Endothelial cell of umbilical vein (primary cell): Measurements from ENCODE around the gene AFDN. TPM values are rescaled to one million over a fixed set of nuclear protein-coding genes. Genes with fewer than 3 reads are reported as not detected.

ENCODE experiments used
- BruUV-seq: library from RNA; stranded (reverse); fragments of 400-500 nt; replicated peaks from 2 replicates; lab custom pipeline; 2021; lab: Mats Ljungman, UMichigan
- CTCF ChIA-PET: fragments of 300-600, 350-600 bp; sonication (Branson Sonifier 250); formaldehyde crosslinking; loops from one replicate; lab custom pipeline; 2021; ENCODE audit warnings: antibody characterized with exemption, inconsistent platforms; lab: Charles Lee
- POLR2A ChIA-PET: fragments of 300-600, 350-600 bp; sonication (Branson Sonifier 250); formaldehyde crosslinking; loops from one replicate; lab custom pipeline; 2021; ENCODE audit warnings: antibody characterized with exemption, inconsistent platforms; lab: Charles Lee
- DNase-seq: peaks from one replicate; pipeline ENCODE4 v3.0.0-alpha.2; 2011; ENCODE audit warnings: low read depth, low spot score
- FAIRE-seq: peaks from 2 replicates; lab custom pipeline; 2011; peaks lifted over from hg19 to GRCh38; lab: Jason Lieb, UNC
- H2AFZ ChIP-seq: 2 replicates; pipeline ENCODE4 v1.6.0; 2012; ENCODE audit warnings: low read depth, low read length, control low read depth, inconsistent platforms
- H3K27ac ChIP-seq: 2 replicates; pipeline ENCODE4 v1.5.1; 2011; ENCODE audit warnings: low read depth, mild to moderate bottlenecking, control low read depth, low read length, moderate library complexity; ENCODE audit not compliant: insufficient read depth
- H3K27me3 ChIP-seq, 2 experiments: 2 replicates each; pipeline versions ENCODE4 v1.6.0 to v1.6.1; 2011; ENCODE audit warnings: low read length in 2 of 2, mixed read lengths in 1 of 2; ENCODE audit not compliant: control insufficient read depth in 2 of 2, insufficient read depth in 2 of 2
- H3K36me3 ChIP-seq, 2 experiments: 2 replicates in 1 of 2; 3 replicates in 1 of 2; pipeline ENCODE4 v1.5.1; 2011; ENCODE audit warnings: low read length in 2 of 2, mild to moderate bottlenecking in 1 of 2, moderate library complexity in 1 of 2; ENCODE audit not compliant: control insufficient read depth in 2 of 2, insufficient read depth in 2 of 2; ENCODE audit errors: extremely low read depth in 1 of 2
- H3K4me1 ChIP-seq: 3 replicates; pipeline ENCODE4 v1.5.1; 2011; ENCODE audit warnings: mild to moderate bottlenecking, low read length; ENCODE audit not compliant: control insufficient read depth, insufficient read depth; ENCODE audit errors: extremely low read depth
- H3K4me2 ChIP-seq: 2 replicates; pipeline ENCODE4 v1.6.1; 2011; ENCODE audit warnings: low read length, control low read depth, mixed read lengths; ENCODE audit not compliant: insufficient read depth
- H3K4me3 ChIP-seq, 3 experiments: fragments of 200-600 bp in 1 of 3; sonication (generic), shearing (Covaris generic) in 1 of 3; replicated peaks in 1 of 3; 2 replicates each; pipeline ENCODE4 v1.5.1; 2011 to 2016; ENCODE audit warnings: control low read depth in 3 of 3, low read length in 3 of 3, mild to moderate bottlenecking in 2 of 3, inconsistent platforms in 1 of 3, low read depth in 1 of 3, moderate library complexity in 1 of 3; ENCODE audit not compliant: insufficient read depth in 1 of 3
- H3K79me2 ChIP-seq: 2 replicates; pipeline ENCODE4 v1.6.0; 2012; ENCODE audit warnings: low read length, inconsistent platforms; ENCODE audit not compliant: control insufficient read depth, insufficient read depth
- H3K9ac ChIP-seq: replicated peaks from 2 replicates; pipeline ENCODE3; 2011; ENCODE audit warnings: low read length, control low read depth; ENCODE audit not compliant: insufficient read depth; ENCODE audit errors: extremely low read depth
- H3K9me1 ChIP-seq: replicated peaks from 3 replicates; pipeline ENCODE4 v1.6.0; 2011; ENCODE audit warnings: mild to moderate bottlenecking, low read length; ENCODE audit not compliant: control insufficient read depth, insufficient read depth; ENCODE audit errors: extremely low read depth
- H3K9me3 ChIP-seq: replicated peaks from 2 replicates; pipeline ENCODE4 v1.5.1; 2012; ENCODE audit warnings: low read length, inconsistent platforms; ENCODE audit not compliant: control insufficient read depth, insufficient read depth
- H4K20me1 ChIP-seq: replicated peaks from 2 replicates; pipeline ENCODE3; 2011; ENCODE audit warnings: mild to moderate bottlenecking, low read length; ENCODE audit not compliant: control insufficient read depth, insufficient read depth; ENCODE audit errors: extremely low read depth
- EZH2 ChIP-seq: IDR thresholded peaks from 2 replicates; pipeline ENCODE4 v1.6.1; 2012; ENCODE audit warnings: borderline replicate concordance, low read depth, mild to moderate bottlenecking, moderate library complexity, low read length, inconsistent platforms; ENCODE audit not compliant: severe bottlenecking
- FOS ChIP-seq: IDR thresholded peaks from 2 replicates; pipeline ENCODE4 v1.6.1; 2011; ENCODE audit warnings: mild to moderate bottlenecking, low read length, moderate library complexity, borderline replicate concordance; ENCODE audit not compliant: insufficient read depth
- GATA2 ChIP-seq: IDR thresholded peaks from 2 replicates; pipeline ENCODE4 v1.7.0; 2011; ENCODE audit warnings: low read depth, mild to moderate bottlenecking, moderate library complexity, mixed read lengths, low read length; ENCODE audit not compliant: insufficient read length, insufficient read depth
- JUN ChIP-seq: IDR thresholded peaks from 2 replicates; pipeline ENCODE4 v1.6.1; 2011; ENCODE audit warnings: borderline replicate concordance, low read depth; ENCODE audit not compliant: insufficient read length, insufficient read depth
- MAX ChIP-seq: IDR thresholded peaks from 2 replicates; pipeline ENCODE4 v1.6.1; 2011; ENCODE audit not compliant: insufficient read depth, insufficient read length
- MYC ChIP-seq: IDR thresholded peaks from one replicate; pipeline ENCODE4 v1.6.1; 2011; ENCODE audit warnings: mild to moderate bottlenecking, low read depth, low read length
- POLR2A ChIP-seq: IDR thresholded peaks from 2 replicates; pipeline ENCODE4 v1.6.1; 2012; ENCODE audit warnings: low read depth, mild to moderate bottlenecking, control low read depth, low read length
- POLR2AphosphoS5 ChIP-seq: IDR thresholded peaks from 2 replicates; pipeline ENCODE4 v1.6.1; 2012; ENCODE audit warnings: low read depth, mild to moderate bottlenecking, control low read depth, low read length, moderate library complexity; ENCODE audit not compliant: insufficient read depth
- dilution Hi-C: fragments of 300-500 bp; cut with MboI; formaldehyde crosslinking; loops from one replicate; pipeline ENCODE4 v1.15.0; 2019; ENCODE audit warnings: low sequenced_read_pairs; ENCODE audit not compliant: extremely low pct_ligation_motif_present
- intact Hi-C: fragments of 100-400 bp; cut with micrococcal nuclease; formaldehyde crosslinking; loops from one replicate; pipeline ENCODE4 v1.10.0; 2022
- polyA plus RNA-seq, 4 experiments: library from polyadenylated mRNA; depleted of rRNA in 3 of 4; stranded (reverse) in 3 of 4; unstranded in 1 of 4; fragments of >200 nt; gene quantifications; 2 replicates each; pipeline versions ENCODE4 v1.2.1 to v1.2.3, GENCODE V29; 2011 to 2012; ENCODE audit warnings: missing spikeins in 1 of 4
- total RNA-seq: library from RNA; stranded (reverse); gene quantifications from 2 replicates; pipeline ENCODE4 v1.2.3, GENCODE V29; 2021
- TF ChIP-seq, protein P1 (sequence below), 2 donors: IDR thresholded peaks; 1 replicate in 1 of 2; 2 replicates in 1 of 2; pipeline ENCODE4 v1.5.1; 2011; ENCODE audit warnings: low read length in 2 of 2, mild to moderate bottlenecking in 2 of 2, moderate library complexity in 2 of 2, control low read depth in 1 of 2, inconsistent platforms in 1 of 2, low read depth in 1 of 2; ENCODE audit not compliant: insufficient read depth in 1 of 2; ENCODE audit errors: extremely low read depth in 1 of 2

AFDN gene
- total and polyA plus RNA-seq, 2 donors (not counting 3 experiments of a cell fraction or from before 2014, with no cell fraction given), result 31.0 to 134 TPM

- no peak for DNase-seq
- Histone ChIP-seq H3K4me2 (no peak overlapping the region), H3K4me1 (no peaks in the 10 kb centered on the region), H3K27ac (no peak overlapping the region), H3K27me3 (peaks cover 0 to 1% of the 10 kb centered on the region in 2 experiments), H2AFZ (no peak overlapping the region), H3K9me3 (no peaks in the 10 kb centered on the region), H4K20me1 (no peaks in the 10 kb centered on the region), H3K4me3 (no peak overlapping the region), H3K36me3 (no peaks in the 10 kb centered on the region), H3K9me1 (no peaks in the 10 kb centered on the region), H3K9ac (no peak overlapping the region), H3K79me2 (no peaks in the 10 kb centered on the region)
- FAIRE-seq, result no peak
- TF ChIP-seq MYC (no peak), FOS (no peak), EZH2 (no peak), POLR2AphosphoS5 (no peak), POLR2A (no peak), GATA2 (no peak), MAX (no peak), JUN (no peak)
- TF ChIP-seq, protein P1, sequence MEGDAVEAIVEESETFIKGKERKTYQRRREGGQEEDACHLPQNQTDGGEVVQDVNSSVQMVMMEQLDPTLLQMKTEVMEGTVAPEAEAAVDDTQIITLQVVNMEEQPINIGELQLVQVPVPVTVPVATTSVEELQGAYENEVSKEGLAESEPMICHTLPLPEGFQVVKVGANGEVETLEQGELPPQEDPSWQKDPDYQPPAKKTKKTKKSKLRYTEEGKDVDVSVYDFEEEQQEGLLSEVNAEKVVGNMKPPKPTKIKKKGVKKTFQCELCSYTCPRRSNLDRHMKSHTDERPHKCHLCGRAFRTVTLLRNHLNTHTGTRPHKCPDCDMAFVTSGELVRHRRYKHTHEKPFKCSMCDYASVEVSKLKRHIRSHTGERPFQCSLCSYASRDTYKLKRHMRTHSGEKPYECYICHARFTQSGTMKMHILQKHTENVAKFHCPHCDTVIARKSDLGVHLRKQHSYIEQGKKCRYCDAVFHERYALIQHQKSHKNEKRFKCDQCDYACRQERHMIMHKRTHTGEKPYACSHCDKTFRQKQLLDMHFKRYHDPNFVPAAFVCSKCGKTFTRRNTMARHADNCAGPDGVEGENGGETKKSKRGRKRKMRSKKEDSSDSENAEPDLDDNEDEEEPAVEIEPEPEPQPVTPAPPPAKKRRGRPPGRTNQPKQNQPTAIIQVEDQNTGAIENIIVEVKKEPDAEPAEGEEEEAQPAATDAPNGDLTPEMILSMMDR (IDR thresholded peaks at IDR 0.05; ENCODE audit: extremely low read depth in 1 of 2, insufficient read depth in 1 of 2, low read depth in 1 of 2, low read length in 2 of 2), result no peak
- BruUV-seq, result no TSS peak
- intact Hi-C loops (no loop called here), dilution Hi-C loops (no loop called here)
- CTCF ChIA-PET, result interaction anchor here (0.7 kb wide), 1 partner anchor 9 kb away, joined by 3 read pairs; no protein-coding TSS in a partner anchor
- POLR2A ChIA-PET, result no interaction called here
These were observed 21.2 kb upstream of the AFDN start for GRCh38 chr6:167805349-167806060.
